Kidney (tissue), 14 donors: ENCODE measurements around the gene FRMD4A. TPM values are rescaled to one million over a fixed set of nuclear protein-coding genes. Genes with fewer than 3 reads are reported as not detected.

Source experiments
- DNase-seq, 5 donors: peaks; one replicate each; pipeline ENCODE4 v3.0.0-alpha.2; 2013 to 2020
- FAIRE-seq: peaks from 2 replicates; lab custom pipeline; 2012; peaks lifted over from hg19 to GRCh38; lab: Jason Lieb, UNC
- H3K27ac ChIP-seq, 2 donors: one replicate each; pipeline ENCODE4 v1.7.0; 2013; ENCODE audit warnings: low read depth in 2 of 2, low read length in 2 of 2, inconsistent platforms in 1 of 2
- H3K27me3 ChIP-seq: one replicate; pipeline ENCODE4 v1.7.1; 2013; ENCODE audit warnings: low read length, inconsistent platforms; ENCODE audit not compliant: control insufficient read depth, insufficient read depth
- H3K36me3 ChIP-seq, 3 donors: one replicate each; pipeline versions ENCODE4 v1.7.0 to v1.7.1; 2013; ENCODE audit warnings: low read length in 3 of 3, control low read depth in 1 of 3, inconsistent platforms in 1 of 3; ENCODE audit not compliant: insufficient read depth in 3 of 3, control insufficient read depth in 2 of 3
- H3K4me1 ChIP-seq, 3 donors: one replicate each; pipeline versions ENCODE4 v1.7.0 to v1.7.1; 2013; ENCODE audit warnings: low read length in 3 of 3, inconsistent platforms in 1 of 3, low read depth in 1 of 3; ENCODE audit not compliant: control insufficient read depth in 2 of 3, insufficient read depth in 2 of 3
- H3K4me3 ChIP-seq, 3 donors: one replicate each; pipeline versions ENCODE4 v1.7.0 to v1.8.1; 2013; ENCODE audit warnings: low read length in 3 of 3, control low read depth in 1 of 3, inconsistent platforms in 1 of 3
- H3K9ac ChIP-seq, 3 donors: one replicate each; pipeline versions ENCODE4 v1.7.0 to v1.7.1; 2013; ENCODE audit warnings: low read length in 3 of 3, control low read depth in 1 of 3, inconsistent platforms in 1 of 3
- H3K9me3 ChIP-seq, 3 donors: one replicate each; pipeline versions ENCODE4 v1.7.0 to v1.7.1; 2013; ENCODE audit warnings: low read length in 3 of 3, control low read depth in 1 of 3, inconsistent platforms in 1 of 3; ENCODE audit not compliant: control insufficient read depth in 2 of 3, insufficient read depth in 1 of 3
- intact Hi-C: fragments of 100-400 bp; cut with DNase I; formaldehyde crosslinking; loops from one replicate; pipeline ENCODE4 v1.11.1; 2022
- polyA plus RNA-seq: library from polyadenylated mRNA; stranded (reverse); fragments of 350-450 nt; fragmentation: Illumina TruSeq; extraction: RNeasy Lipid Tissue Mini Kit (QIAGEN cat#74804); gene quantifications from one replicate; pipeline ENCODE4 v1.2.3, GENCODE V29; 2014; ENCODE audit warnings: low read depth, low replicate concordance; ENCODE audit not compliant: insufficient read depth
- total RNA-seq: library from RNA; stranded (reverse); fragmentation: NEBNext Ultra II Directional; extraction: Animal tissue kit (Norgen Biotek cat#: 25700); gene quantifications from one replicate; pipeline ENCODE4 v1.2.1, GENCODE V29; 2021
- TF ChIP-seq, protein P1 (sequence below): IDR thresholded peaks from 3 replicates; pipeline ENCODE4 v1.5.1; 2012; ENCODE audit warnings: mild to moderate bottlenecking, moderate library complexity, borderline replicate concordance; ENCODE audit not compliant: insufficient read depth; ENCODE audit errors: extremely low read depth
- donor health status: control.
- donor health status: control.
- donor health status: control.
- donor health status: control.
- donor health status: control.
- donor health status: DM: yes; HTN: yes; CAD: no.
- donor health status: Normal renal cell carcinoma (clear cell type).

FRMD4A gene
- total and polyA plus RNA-seq, 2 donors from 2014 or later, result 16.0 to 68.2 TPM

DNA sequence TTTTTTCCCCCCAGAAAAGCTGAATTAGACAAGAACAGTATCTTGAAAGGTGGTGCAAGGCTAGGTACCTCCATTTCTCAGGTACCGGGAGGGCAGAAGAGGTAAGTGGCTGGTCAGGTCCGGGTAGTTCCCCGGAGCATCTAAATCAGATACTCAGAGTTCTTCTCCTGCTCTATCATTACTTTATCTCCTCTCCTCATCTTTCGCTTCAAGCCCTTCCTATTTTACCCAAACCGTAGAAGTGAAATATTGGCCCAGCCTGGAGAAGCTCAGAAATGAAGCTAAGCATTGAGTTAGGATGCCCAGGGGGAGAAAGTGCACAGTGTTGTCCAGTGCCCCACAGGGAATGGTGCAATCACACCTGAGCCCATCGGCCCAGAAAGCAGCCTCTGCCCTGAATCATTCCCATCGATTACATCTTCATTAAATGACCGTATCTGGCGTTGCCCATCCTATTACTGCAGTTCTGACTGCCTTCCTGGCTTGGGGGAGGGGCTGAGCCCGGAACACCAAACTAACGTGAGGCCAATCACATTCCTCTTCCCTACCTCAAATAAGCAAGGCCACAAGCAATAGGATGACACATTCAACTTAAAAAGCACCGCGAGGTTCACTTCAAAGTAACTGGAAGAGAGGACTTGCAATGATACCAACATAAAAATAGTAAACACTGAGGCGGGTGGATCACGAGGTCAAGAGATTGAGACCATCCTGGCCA, 627.5 kb downstream of the FRMD4A start:
- no peaks in the 10 kb centered on the region for H3K9me3 ChIP-seq
- H3K4me1 ChIP-seq, result peaks cover 0 to 14% (median 7%) of the 10 kb centered on the region in 3 donors
- intact Hi-C loops, result no loop called here
- H3K27ac ChIP-seq, result no peak overlapping the region
- peaks cover 0 to 10% (median 2%) of the 10 kb centered on the region in 3 donors for H3K36me3 ChIP-seq
- DNase-seq (no peak), FAIRE-seq (no peak)
- no peak overlapping the region for H3K9ac ChIP-seq
- no peaks in the 10 kb centered on the region for H3K27me3 ChIP-seq
- H3K4me3 ChIP-seq, result peak overlapping the region in 1 of 3 donors; percentile 16
- TF ChIP-seq, protein P1, sequence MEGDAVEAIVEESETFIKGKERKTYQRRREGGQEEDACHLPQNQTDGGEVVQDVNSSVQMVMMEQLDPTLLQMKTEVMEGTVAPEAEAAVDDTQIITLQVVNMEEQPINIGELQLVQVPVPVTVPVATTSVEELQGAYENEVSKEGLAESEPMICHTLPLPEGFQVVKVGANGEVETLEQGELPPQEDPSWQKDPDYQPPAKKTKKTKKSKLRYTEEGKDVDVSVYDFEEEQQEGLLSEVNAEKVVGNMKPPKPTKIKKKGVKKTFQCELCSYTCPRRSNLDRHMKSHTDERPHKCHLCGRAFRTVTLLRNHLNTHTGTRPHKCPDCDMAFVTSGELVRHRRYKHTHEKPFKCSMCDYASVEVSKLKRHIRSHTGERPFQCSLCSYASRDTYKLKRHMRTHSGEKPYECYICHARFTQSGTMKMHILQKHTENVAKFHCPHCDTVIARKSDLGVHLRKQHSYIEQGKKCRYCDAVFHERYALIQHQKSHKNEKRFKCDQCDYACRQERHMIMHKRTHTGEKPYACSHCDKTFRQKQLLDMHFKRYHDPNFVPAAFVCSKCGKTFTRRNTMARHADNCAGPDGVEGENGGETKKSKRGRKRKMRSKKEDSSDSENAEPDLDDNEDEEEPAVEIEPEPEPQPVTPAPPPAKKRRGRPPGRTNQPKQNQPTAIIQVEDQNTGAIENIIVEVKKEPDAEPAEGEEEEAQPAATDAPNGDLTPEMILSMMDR, result no peak

DNA sequence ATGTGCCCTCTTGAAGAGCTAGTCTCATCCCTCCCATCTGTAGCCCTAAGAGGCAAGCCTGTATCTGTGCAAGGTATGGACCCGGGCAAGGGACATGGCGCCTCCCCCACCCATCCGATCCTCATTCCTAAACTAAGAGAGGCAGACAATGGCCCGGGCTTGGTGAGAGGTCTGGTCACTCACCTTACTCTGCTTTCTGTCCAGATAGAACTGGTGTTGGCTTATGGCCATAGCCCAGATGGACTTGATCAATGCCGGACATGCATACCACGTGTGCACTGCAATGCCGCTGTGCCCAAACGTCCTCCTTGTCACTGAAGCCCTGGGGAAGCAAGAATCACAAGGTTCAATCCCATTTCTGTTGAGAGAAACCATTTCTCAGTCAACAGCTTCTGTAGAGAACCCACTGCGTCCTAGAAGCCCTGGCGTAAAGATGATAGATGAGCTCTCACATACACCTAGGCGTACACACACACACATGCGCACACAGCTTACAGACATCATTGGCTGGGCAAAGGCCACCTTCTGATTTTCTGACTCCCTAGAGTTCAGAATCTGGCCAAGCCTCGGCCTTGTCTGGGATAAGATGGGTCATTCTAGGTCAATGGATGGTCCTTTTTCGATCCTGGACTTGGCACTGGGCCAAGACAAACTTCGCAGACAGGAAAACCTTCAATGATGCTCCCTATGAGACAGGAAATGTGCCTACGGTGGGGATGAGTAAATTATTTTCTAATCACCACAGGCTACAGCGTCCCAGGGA, 629.4 kb downstream of the FRMD4A start:
- FAIRE-seq, result no peak
- peaks cover 2 to 16% (median 2%) of the 10 kb centered on the region in 3 donors for H3K36me3 ChIP-seq
- H3K4me1 ChIP-seq, result peaks cover 0 to 10% (median 7%) of the 10 kb centered on the region in 3 donors
- H3K27me3 ChIP-seq, result no peaks in the 10 kb centered on the region
- H3K4me3 ChIP-seq, result no peak overlapping the region
- no peaks in the 10 kb centered on the region for H3K9me3 ChIP-seq
- no peak for DNase-seq
- peak overlapping the region in 1 of 2 donors; percentile 4 for H3K27ac ChIP-seq
- H3K9ac ChIP-seq, result no peak overlapping the region
- intact Hi-C loops, result no loop called here
- TF ChIP-seq, protein P1, result no peak

DNA sequence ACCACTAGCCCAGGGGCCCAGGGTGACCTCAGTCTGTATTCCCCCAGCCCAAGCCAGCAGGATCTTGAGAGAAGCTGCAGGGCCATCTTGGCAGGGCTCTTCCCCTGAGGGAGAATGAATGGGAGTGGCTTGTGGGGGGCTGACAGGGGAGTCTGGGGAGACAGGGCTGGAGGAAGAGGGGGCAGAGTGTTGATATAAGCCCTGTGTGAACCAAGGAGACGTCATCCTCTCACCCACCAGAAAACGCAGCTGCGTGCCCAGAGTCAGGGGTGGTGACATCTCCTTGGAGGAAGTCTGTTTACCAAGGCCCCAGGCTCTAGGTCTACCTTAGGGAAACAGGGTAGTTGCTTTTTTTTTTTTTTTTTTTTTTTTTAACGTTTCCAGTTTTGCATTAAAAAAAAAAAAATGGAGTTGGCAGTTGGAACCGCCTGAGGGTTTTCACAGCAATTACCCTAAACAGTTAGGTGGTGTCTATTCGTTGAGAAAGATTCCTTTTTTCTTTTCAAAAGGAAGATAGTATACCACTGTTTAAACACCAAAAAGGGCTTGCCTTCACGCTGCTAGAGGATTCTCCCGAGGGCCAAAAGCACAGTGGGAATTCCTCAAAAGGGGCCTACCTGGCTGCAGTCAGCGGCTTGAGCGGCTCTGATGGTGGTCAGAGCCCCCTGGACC, 630.1 kb downstream of the FRMD4A start:
- Histone ChIP-seq H3K4me3 (no peak overlapping the region), H3K27ac (no peak overlapping the region), H3K36me3 (peaks cover 2 to 17% (median 7%) of the 10 kb centered on the region in 3 donors), H3K9ac (no peak overlapping the region), H3K4me1 (peaks cover 0 to 10% (median 7%) of the 10 kb centered on the region in 3 donors), H3K27me3 (no peaks in the 10 kb centered on the region), H3K9me3 (no peaks in the 10 kb centered on the region)
- intact Hi-C loops, result no loop called here
- FAIRE-seq (no peak), DNase-seq (no peak)
- TF ChIP-seq, protein P1, result no peak
